ENCODE results near the gene FKRP. TPM values are rescaled to one million over a fixed set of nuclear protein-coding genes. Genes with fewer than 3 reads are reported as not detected.

Gene FKRP
- total RNA-seq, 3 donors from 2014 or later: 26.0 to 31.2 (median 28.9) TPM

DNA sequence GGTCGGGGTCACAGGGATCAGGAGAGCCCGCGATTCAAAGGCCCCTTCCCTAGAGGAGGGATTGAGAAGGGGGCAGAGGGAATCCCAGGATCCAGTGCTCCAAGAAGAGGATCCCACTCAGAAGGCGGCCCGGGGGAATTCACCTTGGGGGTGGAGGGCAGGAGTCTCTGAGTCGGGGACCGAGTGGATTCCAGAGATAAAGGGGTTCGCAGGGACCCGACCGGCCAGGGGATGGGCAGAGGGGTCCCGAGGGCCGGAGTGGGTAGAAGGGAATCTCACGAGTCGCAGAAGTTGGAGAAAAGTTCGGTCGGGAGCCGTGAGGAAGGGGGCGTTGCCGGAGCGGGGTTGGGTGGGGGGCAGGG lies 29.2 kb upstream of the FKRP start:
- peaks cover 8% of the 10 kb centered on the region for H3K36me3 Mint-ChIP-seq (ENCODE audit: insufficient read depth)
- H3K9me3 Mint-ChIP-seq: no peaks in the 10 kb centered on the region
- ATAC-seq (no peak), DNase-seq (no peak)
- H3K27me3 Mint-ChIP-seq (ENCODE audit: low read depth): no peaks in the 10 kb centered on the region
- H3K4me1 Mint-ChIP-seq (ENCODE audit: low read depth): peaks cover 43% of the 10 kb centered on the region
- H3K4me3 Mint-ChIP-seq: peak overlapping the region; percentile 92

DNA sequence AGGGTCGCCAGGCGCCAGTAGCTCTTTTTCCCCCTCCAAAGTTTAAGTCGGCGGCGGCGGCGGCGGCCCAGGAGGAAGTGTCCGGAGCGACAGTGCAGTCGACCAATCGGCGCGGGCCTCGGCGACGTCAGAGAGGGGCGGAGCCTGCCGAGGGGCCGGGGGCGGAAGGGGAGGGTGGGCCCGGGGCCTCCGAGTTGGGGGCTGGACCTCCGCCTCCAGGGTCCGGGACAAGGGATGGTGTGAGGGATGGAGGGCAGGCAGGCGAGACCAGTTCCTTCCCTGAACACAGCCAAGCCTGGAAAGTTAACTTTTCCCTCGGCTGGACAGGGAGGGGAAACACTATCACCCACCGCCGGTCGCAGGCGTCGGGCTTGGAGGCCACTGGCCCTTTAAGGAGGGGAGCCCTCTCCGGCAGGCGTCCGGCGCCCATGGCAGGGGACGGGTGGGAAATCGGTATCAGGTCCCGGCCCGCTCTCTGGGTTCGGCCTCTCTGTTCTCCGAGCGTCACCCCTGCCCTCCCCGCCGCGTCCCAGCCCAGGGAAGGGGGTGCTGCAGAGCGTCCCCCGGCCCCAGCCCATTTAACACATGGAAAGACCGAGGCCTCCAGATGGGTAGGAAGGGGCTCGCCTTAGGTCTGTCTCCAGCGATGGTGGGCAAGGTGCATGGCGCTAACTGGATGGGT lies 28.7 kb upstream of the FKRP start, which contains the start of gene PRKD2:
PRKD2 (minus strand) TSS at position 81 of the 682 bp plus-strand sequence. CDS start 744 bp downstream, outside the sequence.
- no peaks in the 10 kb centered on the region for H3K9me3 Mint-ChIP-seq
- H3K36me3 Mint-ChIP-seq (ENCODE audit: insufficient read depth): peaks cover 13% of the 10 kb centered on the region

DNA sequence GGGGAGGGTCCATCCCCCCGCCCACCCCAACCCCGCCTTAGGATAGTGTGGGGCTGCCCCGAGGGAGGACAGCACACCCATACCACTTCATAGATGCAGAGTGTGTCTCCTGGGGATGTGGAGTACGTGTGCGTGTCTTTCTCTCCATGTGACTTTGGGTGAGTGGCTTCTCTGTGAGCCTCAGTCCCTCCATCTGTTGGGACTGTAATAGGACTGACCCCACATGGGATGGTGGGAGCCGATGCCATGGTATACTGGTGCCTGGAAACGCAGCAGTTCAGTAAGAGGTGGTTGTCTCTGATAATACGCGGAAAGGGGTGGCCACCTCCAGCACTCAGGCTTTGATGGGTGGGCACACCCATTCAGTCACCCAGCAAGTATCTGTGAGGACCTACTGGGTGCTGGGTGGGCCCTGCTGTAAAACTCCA lies 28.1 kb upstream of the FKRP start:
- no peaks in the 10 kb centered on the region for H3K9me3 Mint-ChIP-seq
- no peak for DNase-seq
- H3K27me3 Mint-ChIP-seq (ENCODE audit: low read depth): no peaks in the 10 kb centered on the region
- peak overlapping the region; percentile 92 for H3K4me3 Mint-ChIP-seq
- H3K4me1 Mint-ChIP-seq (ENCODE audit: low read depth): peaks cover 44% of the 10 kb centered on the region
- peak; percentile 23 to 26 for ATAC-seq
- H3K36me3 Mint-ChIP-seq (ENCODE audit: insufficient read depth): peaks cover 13% of the 10 kb centered on the region

More for the DNA sequence above, 28.7 kb upstream of the FKRP start, which contains the start of gene PRKD2:
- ATAC-seq (peak; percentile 72 to 76), DNase-seq (peak; percentile 86)
- peaks cover 47% of the 10 kb centered on the region for H3K4me1 Mint-ChIP-seq (ENCODE audit: low read depth)
- no peaks in the 10 kb centered on the region for H3K27me3 Mint-ChIP-seq (ENCODE audit: low read depth)
- H3K4me3 Mint-ChIP-seq: peak within 1 kb of the TSS; percentile 92

DNA sequence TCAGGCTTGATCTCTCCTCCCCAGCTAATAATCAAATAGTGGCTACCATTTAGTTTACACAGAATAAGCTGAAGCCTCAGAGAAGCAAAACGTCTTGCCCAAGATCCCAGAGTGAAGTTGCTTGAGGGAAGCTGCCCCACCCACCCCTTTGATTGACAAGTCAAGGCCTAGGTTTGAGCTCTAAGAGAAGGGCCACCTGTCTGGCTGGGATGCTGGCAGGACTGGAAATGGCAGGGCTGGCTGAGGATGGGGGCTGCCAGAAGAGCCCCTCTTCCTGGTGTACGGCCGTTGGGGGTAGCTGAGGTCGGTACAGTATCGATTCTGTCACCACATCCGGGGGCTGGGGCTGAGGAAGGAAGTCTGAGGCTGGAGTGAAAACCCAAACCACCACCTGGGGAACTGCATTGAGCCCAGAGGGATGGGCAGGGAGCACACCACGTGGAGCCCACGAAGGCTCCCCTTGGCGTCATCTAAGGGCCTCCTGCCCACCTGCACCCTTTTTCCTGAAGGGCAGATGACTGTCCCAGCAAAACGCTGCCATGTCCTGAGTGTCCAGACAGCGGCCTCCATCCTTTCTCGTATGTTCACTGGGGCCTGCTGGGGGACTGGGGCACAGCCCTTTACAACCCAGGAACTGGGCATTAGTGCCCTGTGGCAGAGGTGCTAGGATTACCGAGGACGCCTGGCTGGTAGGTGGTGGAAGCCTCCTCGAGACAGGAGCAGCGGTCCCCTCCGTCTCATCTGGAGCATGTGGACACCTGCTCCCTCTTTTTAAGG lies 27.5 kb upstream of the FKRP start:
- DNase-seq (peak; percentile 34), ATAC-seq (peak; percentile 9 to 11)
- Mint-ChIP-seq H3K4me3 (peak overlapping the region; percentile 92), H3K9me3 (no peaks in the 10 kb centered on the region), H3K36me3 (ENCODE audit: insufficient read depth) (peaks cover 13% of the 10 kb centered on the region), H3K27me3 (ENCODE audit: low read depth) (no peaks in the 10 kb centered on the region), H3K4me1 (ENCODE audit: low read depth) (peaks cover 44% of the 10 kb centered on the region)

DNA sequence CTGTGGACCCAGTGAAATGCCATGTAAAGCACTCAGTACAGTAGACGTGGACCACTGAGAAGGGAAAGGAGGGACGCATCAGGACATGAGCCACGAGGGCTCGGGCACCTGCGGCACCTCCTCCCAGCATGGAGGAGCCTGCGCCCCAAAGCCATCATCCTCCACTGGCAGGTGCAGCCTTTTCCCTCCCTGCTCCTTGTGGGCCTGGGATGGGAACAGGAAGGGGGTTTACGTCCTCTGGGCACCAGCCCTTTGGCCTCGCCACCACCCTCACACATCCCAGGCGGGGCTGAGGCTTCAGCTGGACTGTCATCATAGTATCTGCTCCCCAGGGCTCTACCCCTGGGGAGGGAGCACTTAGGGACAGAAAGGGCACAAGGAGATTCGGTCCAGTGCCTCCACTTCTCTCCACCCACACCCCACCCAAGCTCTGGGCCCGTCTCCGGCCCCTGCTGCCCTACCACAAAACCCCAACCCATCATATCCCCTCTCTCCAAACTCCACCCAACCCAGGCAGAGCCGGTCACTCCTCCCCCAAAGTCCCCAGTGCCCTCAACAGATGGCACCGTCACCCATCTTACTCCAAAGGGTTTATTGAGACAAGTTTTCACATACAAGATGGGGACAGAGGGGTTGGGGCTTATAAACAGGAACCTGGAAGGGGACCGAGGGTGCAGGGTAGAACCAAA lies 26.8 kb upstream of the FKRP start:
- ATAC-seq (no peak), DNase-seq (no peak)
- no peaks in the 10 kb centered on the region for H3K27me3 Mint-ChIP-seq (ENCODE audit: low read depth)
- H3K4me3 Mint-ChIP-seq: no peak overlapping the region
- peaks cover 15% of the 10 kb centered on the region for H3K36me3 Mint-ChIP-seq (ENCODE audit: insufficient read depth)
- H3K4me1 Mint-ChIP-seq (ENCODE audit: low read depth): peaks cover 44% of the 10 kb centered on the region
- no peaks in the 10 kb centered on the region for H3K9me3 Mint-ChIP-seq

DNA sequence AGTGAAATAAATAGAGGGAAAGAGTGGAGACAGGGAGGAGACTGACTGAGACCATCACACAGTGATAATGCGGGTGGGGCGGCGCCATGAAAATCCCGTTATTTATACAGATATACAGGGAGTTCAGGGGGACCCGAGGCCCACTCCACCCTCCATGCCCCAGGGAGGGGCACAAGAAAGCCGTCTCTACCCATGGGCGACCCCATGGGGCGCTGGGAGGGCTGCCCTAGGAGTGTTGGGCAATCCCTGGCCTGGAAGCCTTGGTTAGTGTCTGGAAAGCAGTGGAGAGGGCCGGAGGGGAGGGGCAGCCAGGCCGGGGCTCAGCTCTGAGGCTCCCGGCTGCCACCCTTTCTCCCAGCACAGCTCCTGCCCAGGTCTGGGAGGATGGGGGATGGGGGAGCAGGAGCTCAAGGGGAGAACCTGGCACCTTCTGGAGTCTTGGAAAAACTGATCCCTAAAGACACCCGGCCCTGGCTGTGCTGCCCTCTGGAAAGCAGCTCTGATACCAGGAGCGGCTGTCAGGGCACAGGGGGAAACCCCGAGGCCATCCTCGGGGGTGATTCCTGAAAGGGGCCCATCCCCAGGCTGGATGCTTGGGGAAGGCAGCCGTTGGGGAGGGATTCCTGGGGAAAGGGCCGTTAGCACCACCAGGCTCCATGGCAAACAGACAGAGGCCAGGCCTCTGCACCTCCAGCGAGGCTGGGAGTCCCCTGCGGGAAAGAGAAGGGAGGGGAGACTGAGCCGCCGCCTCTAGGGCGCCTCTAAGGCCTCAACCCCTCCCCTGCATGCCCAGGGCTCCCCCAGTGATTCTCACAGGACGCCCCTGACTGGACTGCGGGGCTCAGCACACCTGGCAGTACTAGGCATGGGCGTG lies 26.0 kb upstream of the FKRP start:
- no peak overlapping the region for H3K4me3 Mint-ChIP-seq

DNA sequence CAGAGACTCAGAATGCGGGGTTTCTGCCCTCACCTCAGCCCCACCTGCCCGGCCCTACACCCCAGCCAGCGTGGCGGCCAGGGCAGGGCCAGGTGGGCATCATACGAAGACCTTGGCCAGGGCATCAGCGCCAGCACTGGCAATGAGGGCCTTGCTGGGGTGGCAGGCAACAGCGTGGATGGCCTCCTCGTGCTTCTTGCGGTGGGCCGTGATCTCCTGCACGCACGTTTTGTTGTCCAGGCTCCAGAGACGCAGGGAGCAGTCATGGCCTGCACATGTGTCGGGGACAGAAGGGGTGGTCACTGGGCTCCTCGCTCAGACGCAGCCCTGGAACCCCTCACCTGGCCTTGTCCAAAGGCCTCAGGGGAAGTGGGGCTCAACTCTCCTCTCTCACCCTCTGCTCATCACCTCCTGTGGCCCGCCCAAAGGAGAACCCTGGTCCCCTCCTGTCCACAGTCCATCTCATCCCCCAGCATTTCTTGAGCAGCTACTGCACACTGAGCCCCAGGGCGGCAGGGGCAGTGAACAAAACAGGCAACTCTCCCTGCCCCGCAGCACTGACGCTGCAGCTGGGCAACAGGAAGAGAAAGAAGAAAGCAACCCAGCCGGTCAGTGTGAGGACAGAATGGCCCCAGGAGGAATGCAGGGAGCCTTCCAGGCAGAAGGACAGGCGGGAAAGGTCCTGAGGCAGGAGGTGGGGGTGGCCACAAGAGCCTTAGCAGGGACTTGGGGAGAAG lies 25.2 kb upstream of the FKRP start:
- DNase-seq (no peak), ATAC-seq (no peak)
- H3K4me1 Mint-ChIP-seq (ENCODE audit: low read depth): peaks cover 33% of the 10 kb centered on the region
- no peaks in the 10 kb centered on the region for H3K27me3 Mint-ChIP-seq (ENCODE audit: low read depth)
- no peaks in the 10 kb centered on the region for H3K9me3 Mint-ChIP-seq
- peaks cover 22% of the 10 kb centered on the region for H3K36me3 Mint-ChIP-seq (ENCODE audit: insufficient read depth)
- H3K4me3 Mint-ChIP-seq: no peak overlapping the region

More for the DNA sequence above, 26.0 kb upstream of the FKRP start:
- DNase-seq (no peak), ATAC-seq (no peak)
- H3K4me1 Mint-ChIP-seq (ENCODE audit: low read depth): peaks cover 41% of the 10 kb centered on the region
- H3K27me3 Mint-ChIP-seq (ENCODE audit: low read depth): no peaks in the 10 kb centered on the region
- peaks cover 20% of the 10 kb centered on the region for H3K36me3 Mint-ChIP-seq (ENCODE audit: insufficient read depth)
- no peaks in the 10 kb centered on the region for H3K9me3 Mint-ChIP-seq

DNA sequence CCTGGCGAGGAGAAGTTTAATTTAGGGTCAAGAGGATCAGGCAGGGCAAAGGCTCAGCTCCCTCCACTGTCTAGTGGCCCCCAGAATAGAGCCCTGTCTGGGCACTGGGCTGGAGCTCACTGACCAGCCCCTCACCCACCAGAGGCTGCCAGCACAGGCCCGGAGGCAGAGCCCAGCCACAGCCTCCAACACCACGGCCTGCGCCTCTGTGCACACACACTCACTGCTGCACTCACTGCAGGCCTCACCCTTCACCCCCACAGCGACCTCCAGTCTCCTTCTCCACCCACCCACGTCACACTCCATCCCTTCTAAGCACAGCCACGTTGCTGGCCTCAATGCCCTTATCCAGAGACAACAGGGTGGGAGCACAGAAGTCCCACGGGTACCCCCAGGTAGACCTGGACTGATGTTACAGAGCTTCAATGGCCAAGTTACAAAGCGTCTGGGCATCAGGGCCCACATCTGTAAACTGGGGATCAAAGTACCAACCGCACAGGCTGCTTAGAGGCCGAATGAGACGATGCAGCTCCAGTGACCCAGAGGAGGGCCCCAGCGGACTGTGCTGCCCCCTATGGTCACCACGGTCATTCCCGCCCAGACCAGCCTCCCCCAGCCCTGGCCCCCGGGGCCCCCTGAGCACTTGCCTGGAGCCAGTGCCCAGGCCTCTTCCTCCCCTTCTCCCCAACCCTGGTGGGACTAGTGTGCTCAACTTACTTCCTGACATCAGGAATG lies 24.4 kb upstream of the FKRP start:
- Mint-ChIP-seq H3K9me3 (no peaks in the 10 kb centered on the region), H3K27me3 (ENCODE audit: low read depth) (no peaks in the 10 kb centered on the region), H3K36me3 (ENCODE audit: insufficient read depth) (peaks cover 30% of the 10 kb centered on the region), H3K4me1 (ENCODE audit: low read depth) (peaks cover 32% of the 10 kb centered on the region), H3K4me3 (no peak overlapping the region)
- ATAC-seq: no peak
- DNase-seq: no peak

DNA sequence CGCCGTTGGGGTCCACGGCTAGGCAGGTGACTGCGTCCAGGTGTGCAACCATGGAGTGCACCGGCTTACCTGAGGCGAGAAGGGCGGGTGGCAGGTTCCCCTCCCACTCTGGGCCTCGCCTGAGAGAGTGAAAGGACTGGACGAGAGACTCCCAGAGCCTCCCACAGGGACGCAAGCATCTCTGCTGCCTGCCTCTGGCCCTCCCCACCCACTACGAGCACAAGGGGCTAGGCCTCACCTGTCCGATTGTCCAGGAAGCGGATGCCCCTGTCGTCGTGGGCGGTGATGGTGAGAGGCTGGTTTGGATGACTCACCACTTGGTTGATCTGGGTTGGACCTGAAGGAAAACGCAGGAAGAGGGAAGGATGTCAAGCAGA lies 23.9 kb upstream of the FKRP start:
- peaks cover 31% of the 10 kb centered on the region for H3K36me3 Mint-ChIP-seq (ENCODE audit: insufficient read depth)
- peaks cover 32% of the 10 kb centered on the region for H3K4me1 Mint-ChIP-seq (ENCODE audit: low read depth)

DNA sequence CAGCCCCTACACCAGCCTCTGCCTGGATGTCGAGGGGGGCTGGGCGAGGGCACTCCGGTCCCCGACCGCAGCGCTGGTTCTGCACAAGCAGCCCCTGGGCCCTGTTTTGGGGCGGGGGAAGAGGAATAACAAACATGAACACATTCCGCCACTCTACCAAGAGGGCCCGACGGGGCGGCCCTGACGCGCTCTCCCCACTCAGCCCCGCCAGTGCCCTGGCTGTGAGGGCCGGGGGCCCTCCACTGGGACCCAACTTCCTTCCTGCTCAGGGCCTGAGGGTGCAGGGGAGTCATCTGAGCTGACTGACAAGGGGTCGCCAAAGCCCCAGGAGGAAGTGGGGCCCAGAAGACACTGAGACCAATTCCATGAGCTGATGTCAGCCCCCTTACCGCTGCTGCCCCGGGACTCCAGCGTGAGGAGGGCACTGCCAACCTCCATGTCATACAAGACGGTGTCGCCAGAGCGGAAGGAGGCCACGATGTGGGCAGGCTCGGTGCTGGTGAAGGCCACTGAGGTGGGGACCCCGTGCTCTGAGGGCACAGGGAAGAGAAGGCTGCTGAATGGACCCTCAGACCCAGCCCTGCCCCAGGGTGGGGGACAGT lies 23.3 kb upstream of the FKRP start:
- no peak overlapping the region for H3K4me3 Mint-ChIP-seq
- no peak for ATAC-seq
- H3K9me3 Mint-ChIP-seq: no peaks in the 10 kb centered on the region
- DNase-seq: no peak
- H3K4me1 Mint-ChIP-seq (ENCODE audit: low read depth): peaks cover 31% of the 10 kb centered on the region
- H3K27me3 Mint-ChIP-seq (ENCODE audit: low read depth): no peaks in the 10 kb centered on the region
- H3K36me3 Mint-ChIP-seq (ENCODE audit: insufficient read depth): peaks cover 34% of the 10 kb centered on the region

More for the DNA sequence above, 23.9 kb upstream of the FKRP start:
- DNase-seq: no peak
- no peak for ATAC-seq
- H3K27me3 Mint-ChIP-seq (ENCODE audit: low read depth): no peaks in the 10 kb centered on the region
- no peaks in the 10 kb centered on the region for H3K9me3 Mint-ChIP-seq
- no peak overlapping the region for H3K4me3 Mint-ChIP-seq

DNA sequence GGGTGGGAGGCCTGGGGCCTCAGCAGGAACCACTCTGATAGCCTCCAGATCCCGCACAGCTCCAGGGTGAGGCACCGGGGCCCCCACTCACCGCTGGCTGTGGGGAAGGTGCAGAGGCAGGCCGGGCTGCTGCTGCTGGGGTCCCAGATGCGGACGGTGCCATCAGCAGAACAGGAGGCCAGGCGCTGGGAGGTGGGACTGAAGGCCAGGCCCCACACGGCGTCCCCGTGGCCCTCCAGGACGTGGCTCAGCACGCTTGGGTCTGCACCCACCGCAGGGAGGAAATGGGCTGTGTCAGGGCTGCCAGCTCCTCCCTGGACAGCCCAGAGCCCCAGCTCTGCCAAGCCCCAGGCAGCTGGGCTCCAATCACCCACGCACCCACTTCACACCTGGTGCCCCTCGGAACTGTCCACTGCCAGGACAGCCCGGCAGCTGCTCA lies 22.8 kb upstream of the FKRP start:
- ATAC-seq: no peak
- no peak for DNase-seq

DNA sequence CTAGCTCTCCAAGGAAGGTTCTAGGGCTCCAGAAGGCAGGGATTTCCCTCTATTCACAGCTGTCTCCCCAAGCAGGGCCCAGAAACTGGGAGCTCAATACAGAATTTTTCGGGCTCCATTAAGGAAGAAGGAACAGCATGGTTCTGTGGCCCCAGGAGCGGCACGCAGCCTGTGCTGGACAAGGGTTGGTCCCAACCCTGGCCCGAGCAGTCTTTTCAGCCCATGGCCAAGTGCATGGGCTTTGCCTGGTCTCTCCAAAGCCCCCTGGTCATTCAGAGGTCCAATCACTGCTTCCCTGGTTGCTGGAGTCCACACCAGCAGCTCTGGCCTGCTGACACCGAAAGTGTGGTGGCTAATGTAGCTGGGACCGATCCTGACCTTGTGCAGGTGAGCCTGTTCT lies 22.4 kb upstream of the FKRP start:
- Mint-ChIP-seq H3K9me3 (no peaks in the 10 kb centered on the region), H3K4me1 (ENCODE audit: low read depth) (peaks cover 21% of the 10 kb centered on the region), H3K36me3 (ENCODE audit: insufficient read depth) (peaks cover 36% of the 10 kb centered on the region), H3K27me3 (ENCODE audit: low read depth) (no peaks in the 10 kb centered on the region), H3K4me3 (no peak overlapping the region)
- DNase-seq: no peak
- no peak for ATAC-seq

More for the DNA sequence above, 22.8 kb upstream of the FKRP start:
- peaks cover 25% of the 10 kb centered on the region for H3K4me1 Mint-ChIP-seq (ENCODE audit: low read depth)
- no peaks in the 10 kb centered on the region for H3K9me3 Mint-ChIP-seq
- H3K4me3 Mint-ChIP-seq: no peak overlapping the region
- peaks cover 35% of the 10 kb centered on the region for H3K36me3 Mint-ChIP-seq (ENCODE audit: insufficient read depth)
- H3K27me3 Mint-ChIP-seq (ENCODE audit: low read depth): no peaks in the 10 kb centered on the region

Measured in activated T-cell treated with anti-CD3 and anti-CD28 coated beads, Interleukin-2, amount 50 U/mL, for 4 hours (primary cell).